GM10248 (cell line): ENCODE data around the gene RNH1.
"Not testable (repeated sequence)": the region's sequence is repeated elsewhere in the genome, so short reads cannot be mapped to it uniquely, and the experiment has no call there.

Source experiments
- CTCF ChIA-PET: fragments of 300-600 bp; sonication (Branson Sonifier 250); formaldehyde crosslinking; extraction: SDS; loops from one replicate; lab custom pipeline; 2021; ENCODE audit warnings: antibody characterized with exemption; lab: Yijun Ruan, JAX
- POLR2A ChIA-PET: fragments of 350-650 bp; sonication (Branson Sonifier 250); formaldehyde crosslinking; extraction: SDS; loops from one replicate; lab custom pipeline; 2020; ENCODE audit warnings: antibody characterized with exemption; lab: Yijun Ruan, JAX
- DNase-seq: peaks from one replicate; pipeline ENCODE4 v3.0.0; 2012; ENCODE audit errors: extremely low spot score
- CTCF ChIP-seq: IDR thresholded peaks from 2 replicates; pipeline ENCODE4 v1.5.1; 2012; ENCODE audit warnings: mild to moderate bottlenecking, low read depth; ENCODE audit errors: extremely low read depth, missing control alignments, control extremely low read depth

Gene RNH1

GRCh38 chr11:518463-519202 lies 11.6 kb upstream of the RNH1 start:
- peak; percentile 94 for DNase-seq
- CTCF ChIA-PET: interaction anchor here (0.6 to 6.8 kb wide), 40 partner anchors 9 to 277 kb away, joined by 3 to 77 read pairs (median 3); partner anchors contain the start of genes ANO9, DEAF1, HRAS and IFITM5
- POLR2A ChIA-PET: no interaction called here
- TF ChIP-seq CTCF: peak; percentile 100

GRCh38 chr11:516918-517685 lies 10.1 kb upstream of the RNH1 start:
- ChIA-PET POLR2A (interaction anchor here (1.6 kb wide), 1 partner anchor 9 kb away, joined by 3 read pairs; no protein-coding TSS in a partner anchor), CTCF (interaction anchor here (2.1 to 6.8 kb wide), 3 partner anchors 10 to 110 kb away, joined by 10 to 77 read pairs (median 55); partner anchors contain the start of genes HRAS and RNH1)
- DNase-seq: not testable (repeated sequence)

- CTCF ChIA-PET: interaction anchor here (1.0 to 6.8 kb wide), 2 partner anchors 17 to 212 kb away, joined by 3 to 77 read pairs; partner anchors contain the start of gene HRAS
- no peak for DNase-seq
- no peak for TF ChIP-seq CTCF
- POLR2A ChIA-PET: interaction anchor here (1.6 kb wide), 1 partner anchor 9 kb away, joined by 3 read pairs; no protein-coding TSS in a partner anchor
These were observed 9.4 kb upstream of the RNH1 start for GRCh38 chr11:516400-516799.

GRCh38 chr11:515131-515530 lies 8.1 kb upstream of the RNH1 start:
- no peak for TF ChIP-seq CTCF
- ChIA-PET CTCF (no interaction called here), POLR2A (no interaction called here)
- DNase-seq: no peak

GRCh38 chr11:514606-515005 lies 7.6 kb upstream of the RNH1 start:
- TF ChIP-seq CTCF: no peak
- no peak for DNase-seq
- POLR2A ChIA-PET: no interaction called here
- CTCF ChIA-PET: no interaction called here

- ChIA-PET POLR2A (no interaction called here), CTCF (no interaction called here)
- no peak for DNase-seq
- TF ChIP-seq CTCF: no peak
These were observed 5.9 kb upstream of the RNH1 start for GRCh38 chr11:512761-513595.
